HG02588 (cell line): Measurements from ENCODE around the gene NME9.

Experiments used
- ATAC-seq: cut with Tn5 transposase; IDR thresholded peaks from one replicate; pipeline ENCODE4 v1.9.1; 2021; ENCODE audit warnings: mild to moderate bottlenecking, moderate library complexity; ENCODE audit not compliant: unreplicated experiment

The NME9 gene

DNA sequence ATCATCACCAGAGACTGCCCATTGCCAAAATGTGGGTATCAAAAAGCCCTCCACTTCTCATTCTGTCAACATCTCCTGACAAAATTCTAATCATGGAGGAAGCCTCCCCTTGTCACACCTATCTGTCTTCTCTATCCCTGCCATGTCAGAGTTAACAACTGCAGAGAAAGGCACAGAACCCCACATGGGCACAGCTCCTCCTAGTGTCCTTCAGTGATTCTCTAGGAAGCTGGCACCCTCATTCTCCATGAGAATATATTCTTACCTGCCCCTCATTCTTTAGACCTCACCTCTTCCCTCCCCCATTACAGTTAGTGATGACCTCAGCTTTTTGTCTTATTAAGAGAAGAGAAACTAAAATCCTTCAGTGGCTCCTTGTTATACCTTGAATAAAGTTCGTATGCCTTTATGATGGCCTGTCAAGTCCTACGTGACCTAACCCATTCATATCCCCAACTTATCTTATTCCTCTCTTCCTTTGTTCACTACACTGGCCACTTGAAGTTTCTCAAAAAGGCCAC, 44.6 kb downstream of the NME9 start:
- ATAC-seq = no peak

DNA sequence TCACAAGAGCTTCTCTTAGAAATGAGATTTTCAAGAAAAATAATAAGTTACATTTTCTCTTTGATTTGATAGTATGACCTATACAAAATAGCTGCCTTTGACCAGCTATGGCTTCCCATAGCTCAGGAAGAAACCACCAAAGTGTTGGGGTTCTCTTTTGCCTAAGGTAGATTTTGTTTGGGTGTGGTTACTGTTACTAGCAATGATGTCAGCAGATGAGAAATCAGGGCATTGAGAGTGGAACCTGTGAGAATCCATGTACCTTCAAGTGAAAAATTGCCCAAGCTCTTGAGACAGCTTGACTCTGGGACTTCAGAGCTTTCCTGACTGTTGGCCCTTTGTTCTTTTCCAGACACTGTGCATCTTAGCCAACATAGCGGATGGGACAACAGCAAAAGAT, 45.6 kb downstream of the NME9 start:
- no peak for ATAC-seq

DNA sequence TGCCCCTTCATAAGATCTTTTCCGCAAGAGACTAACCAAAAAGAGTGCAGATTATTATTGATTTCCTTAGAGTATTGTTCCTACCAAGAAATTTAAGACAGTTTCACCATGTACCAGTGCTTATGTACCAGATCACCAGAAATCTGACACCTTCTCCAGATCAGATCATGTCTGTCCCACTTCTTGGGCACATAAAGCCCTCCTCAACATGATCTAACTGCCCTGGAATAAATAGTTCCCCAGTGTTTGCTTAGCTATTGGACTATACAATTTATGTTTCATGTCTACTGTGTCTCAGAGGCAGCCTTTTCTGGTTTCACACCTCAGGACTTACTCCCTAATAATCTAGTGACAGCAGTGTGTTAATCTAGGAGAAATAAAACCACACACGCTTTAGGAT, 46.8 kb downstream of the NME9 start:
- ATAC-seq = no peak

DNA sequence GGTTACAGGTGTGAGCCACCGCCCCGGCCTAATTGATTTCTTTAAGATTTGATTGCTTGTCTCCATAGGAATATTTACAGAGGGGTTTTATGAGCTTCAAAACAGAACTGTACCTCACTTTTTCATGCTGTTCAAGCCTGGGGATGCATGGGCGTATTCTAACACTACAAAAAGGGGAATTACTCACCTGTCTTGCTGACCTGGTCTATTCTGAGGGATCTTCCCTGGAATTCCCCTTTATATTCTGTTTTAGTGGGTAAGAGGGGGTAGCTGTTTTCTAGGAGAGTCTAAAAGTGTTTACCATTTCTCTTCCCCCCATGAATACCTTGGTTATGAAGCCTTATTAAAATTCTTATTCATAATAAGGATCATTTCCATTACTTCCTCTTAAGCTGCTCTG, 48.1 kb downstream of the NME9 start:
- no peak for ATAC-seq

DNA sequence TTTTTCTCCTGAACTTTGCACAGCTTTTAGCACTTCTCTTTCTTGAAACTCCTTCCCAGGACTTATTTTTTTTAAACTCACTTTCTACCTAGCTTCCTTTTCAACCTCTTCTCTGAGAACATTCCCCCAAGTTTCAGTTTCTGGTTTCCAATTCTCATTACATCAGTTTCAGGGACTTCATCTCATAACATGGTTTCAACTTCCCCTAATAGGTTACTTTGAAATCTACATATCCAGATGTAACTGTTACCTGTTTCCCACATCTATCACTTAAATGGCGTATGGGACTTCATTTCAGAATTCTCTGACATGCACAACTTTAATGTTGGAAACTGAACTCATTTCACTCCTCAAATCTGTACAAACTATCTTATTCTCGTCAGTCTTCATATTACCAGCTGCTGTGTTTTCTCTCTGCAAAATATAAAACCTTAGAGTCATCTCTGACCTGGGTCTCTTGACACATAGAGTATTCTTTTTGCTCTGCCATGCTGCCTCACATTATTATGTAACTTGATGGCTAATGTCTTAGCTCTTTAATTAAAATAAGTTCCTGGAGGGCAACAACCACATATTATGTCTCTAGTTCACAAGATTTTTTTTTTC, 58.4 kb downstream of the NME9 start:
- no peak for ATAC-seq

DNA sequence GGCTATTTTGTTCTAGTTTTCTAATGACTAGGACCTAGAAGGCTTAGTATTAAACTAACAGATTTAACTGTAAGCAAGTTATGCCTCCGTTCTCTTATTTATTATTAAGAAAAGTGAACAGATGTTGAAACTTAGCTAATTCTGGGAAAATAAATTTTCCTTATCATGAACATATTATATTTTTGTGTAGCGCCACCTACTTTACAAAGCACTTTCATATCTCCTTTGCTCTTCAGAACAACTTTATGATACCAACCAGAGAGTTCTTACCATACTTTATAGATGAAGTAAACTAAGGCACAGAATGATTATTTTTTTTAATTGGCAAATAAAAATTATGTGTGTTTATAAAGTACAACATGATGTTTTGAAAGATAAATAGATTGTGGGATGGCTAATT, 59.4 kb downstream of the NME9 start:
- no peak for ATAC-seq

DNA sequence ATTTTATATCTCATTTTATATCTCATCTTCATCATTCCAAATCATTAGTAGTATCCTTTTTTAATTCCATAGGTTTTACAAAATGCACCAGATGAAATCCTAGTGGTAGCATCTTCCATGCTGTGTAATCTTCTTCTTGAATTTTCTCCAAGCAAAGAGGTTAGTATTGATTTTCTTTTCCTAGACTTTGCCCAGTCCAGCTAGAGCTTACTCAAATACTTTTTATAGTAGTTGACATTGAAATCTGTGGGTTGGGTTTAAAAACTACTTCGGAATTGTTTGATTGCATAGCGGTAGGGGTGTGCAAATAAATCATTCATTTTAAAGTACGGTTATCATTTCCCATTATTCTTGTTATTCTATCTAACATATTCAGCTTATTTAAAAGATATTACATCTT, 62.6 kb downstream of the NME9 start:
- ATAC-seq = no peak

DNA sequence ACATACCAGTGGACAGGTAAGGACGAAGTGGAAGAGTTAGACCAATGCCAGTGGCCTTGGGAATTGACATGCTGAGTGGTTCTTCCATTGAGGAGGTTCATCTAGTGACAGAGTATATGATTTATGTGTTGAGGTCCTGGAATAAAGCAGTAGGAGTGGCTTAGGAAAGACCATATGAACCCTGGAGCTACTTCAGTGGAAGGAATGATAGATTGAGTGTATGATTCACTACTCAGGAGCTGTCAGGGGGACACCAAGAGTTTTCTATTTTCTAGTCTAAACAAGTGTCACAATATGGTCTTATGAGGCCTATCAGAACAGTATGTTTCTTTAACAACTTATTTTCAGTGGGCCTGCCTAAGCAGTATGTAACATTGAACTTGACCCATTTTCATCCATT, 63.9 kb downstream of the NME9 start:
- ATAC-seq = no peak

DNA sequence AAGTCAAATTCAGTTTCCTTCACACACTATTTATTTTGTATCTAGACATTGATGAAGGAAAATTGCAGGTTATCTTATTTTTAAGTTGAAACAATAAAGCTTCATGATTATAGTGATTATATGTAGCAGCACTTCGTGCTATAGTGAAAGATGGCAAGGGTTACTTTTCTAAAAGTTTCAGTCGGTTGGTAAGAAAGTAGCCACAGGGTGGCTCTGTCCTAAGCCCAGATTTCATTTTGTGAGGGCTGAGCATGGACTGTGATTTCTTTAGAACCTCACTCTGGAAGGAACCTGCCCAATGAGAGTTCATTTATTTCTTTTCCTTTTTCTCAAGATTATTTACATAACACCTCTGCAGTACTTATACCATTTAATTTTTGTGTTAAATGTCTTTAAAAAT, 66.5 kb downstream of the NME9 start:
- no peak for ATAC-seq

DNA sequence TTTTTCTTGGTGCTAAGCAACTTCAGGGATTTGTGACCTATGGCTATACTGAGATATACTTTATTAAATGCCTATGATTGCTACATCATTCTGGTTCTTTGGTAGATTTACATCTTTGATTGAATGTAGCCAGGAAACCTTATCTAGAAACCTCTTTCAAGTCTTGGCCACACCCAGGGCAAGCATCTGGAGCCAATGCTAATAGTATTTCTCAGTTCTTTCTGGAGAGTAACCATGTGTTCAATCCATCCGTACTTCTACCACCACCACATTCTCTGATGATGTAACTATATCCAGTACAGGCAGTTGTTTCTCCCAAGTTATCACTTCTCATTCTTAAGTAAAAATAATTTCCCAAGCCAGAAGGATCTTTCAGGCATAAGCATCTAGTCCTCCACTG, 69.0 kb downstream of the NME9 start:
- no peak for ATAC-seq

DNA sequence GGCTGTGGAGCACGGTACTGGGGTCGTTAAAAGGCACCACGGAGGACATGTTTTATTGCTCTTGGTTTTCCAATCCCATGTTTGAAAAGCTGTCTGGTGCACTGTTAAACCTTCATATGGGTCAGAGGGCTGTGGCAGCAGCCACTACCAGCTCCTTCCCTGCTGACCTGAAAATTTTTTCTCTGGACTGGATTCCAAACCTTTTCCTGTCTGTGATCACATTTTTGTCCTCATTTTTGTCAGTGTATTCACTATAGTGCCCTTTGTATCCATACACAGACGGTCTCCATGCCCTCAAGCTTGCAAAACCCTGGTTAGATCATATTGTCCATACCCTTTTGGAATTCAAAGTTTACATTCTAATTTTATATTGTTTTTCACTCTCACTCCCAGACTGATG, 70.5 kb downstream of the NME9 start:
- ATAC-seq = no peak

DNA sequence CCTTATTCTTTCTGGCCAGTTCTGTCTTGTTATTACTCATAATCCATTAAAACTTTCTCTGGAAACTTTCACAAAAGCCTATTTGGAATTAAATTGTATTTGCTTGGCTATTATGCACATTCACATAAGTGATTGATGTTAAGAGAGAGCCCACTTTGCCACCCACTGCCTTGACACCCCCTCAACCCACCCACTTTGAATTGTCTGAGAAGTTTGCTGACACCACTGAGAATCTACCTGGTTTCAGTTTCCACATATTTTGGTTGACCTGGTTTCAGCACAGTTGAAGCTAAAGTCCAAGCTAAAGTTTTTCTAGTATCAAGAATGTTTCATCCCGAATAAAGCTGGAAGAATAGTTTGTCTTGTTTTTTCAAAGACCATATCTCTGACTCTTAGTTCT, 71.7 kb downstream of the NME9 start:
- no peak for ATAC-seq

DNA sequence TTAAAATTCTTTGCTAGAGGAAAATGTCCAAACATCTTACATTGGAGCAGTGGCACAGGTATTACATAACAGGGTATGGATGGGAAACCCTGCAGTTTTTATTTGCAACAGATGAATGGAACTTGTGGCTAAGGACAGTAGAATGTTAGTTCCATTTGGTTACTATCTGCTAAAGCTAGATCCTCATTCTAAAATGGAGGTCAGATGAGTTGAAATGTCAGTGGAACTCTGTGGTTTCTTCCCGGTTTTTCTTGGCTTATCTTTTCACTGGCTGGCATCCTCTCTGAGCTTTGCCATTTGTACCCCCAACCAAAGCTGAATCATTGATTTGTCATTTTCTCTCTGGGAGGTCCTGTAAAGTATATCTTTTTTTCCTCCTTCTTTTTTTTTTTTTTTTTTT, 73.6 kb downstream of the NME9 start:
- no peak for ATAC-seq

DNA sequence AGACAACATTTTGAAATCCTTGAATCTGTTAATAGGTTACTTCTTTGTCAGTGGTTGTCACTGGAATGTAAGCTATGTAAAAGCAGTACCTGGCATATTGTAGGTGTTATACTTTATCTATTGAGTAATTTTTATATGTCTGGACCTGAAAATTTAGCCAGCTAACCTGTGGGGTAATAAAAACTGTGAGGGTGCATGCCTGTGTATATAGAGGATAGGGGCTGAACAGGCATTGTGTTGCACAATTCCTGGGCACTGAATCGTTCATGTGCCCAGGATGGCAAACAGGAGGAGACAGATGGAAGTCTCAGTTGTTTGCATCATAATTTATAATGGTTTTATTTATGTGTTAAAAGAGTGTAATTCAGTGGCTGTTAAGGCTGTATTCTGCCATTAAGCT, 75.4 kb downstream of the NME9 start:
- no peak for ATAC-seq

DNA sequence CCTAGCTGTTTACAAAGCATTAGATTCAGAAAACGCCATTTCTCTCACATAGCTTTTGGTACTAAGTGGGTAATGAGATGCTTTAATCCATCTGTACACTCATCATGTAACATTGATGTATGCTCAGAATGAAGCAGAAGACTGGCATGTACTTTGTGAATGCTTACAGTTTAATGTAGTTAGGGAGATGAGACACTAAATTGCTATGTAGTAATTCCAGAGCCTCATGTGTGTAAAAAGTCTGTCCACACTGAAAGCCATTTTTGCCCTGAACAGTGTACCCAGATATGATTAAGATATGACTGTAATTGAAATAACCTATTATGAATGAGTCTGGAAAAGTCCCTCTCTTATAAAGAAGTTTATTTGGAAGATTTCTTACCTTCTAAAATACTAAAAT, 76.0 kb downstream of the NME9 start:
- no peak for ATAC-seq
